ENCODE data around the gene SH3BP5. TPM values are rescaled to one million over a fixed set of nuclear protein-coding genes. Genes with fewer than 3 reads are reported as not detected.

Gene SH3BP5
- polyA plus RNA-seq, 1 experiment, result 30.9 TPM

DNA sequence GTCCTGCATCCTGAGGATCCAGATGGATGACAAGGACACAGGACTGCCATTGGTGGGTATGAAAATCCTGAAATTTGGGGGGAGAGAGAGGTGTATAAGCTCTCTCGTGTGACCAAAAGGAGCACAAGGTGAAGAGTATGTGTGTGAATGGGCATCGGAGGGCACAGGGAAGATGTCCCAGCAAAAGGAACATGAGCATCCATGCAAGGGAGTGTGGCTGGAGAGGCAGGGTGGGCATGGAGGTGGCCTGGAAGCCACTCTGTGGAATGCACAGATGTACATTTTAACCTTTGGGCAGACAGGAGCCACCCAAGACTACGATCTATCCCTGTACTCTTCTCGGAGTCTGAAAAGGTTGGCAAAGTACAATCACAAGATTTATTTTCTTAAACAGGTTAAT is 71.9 kb downstream of the SH3BP5 start:
- no peak for DNase-seq (ENCODE audit: low read depth)
- Histone ChIP-seq H3K27me3 (ENCODE audit: control insufficient read depth, insufficient read depth, low read length) (no peaks in the 10 kb centered on the region), H3K36me3 (ENCODE audit: control insufficient read depth, insufficient read depth, low read length) (peaks cover 35% of the 10 kb centered on the region), H3K4me3 (ENCODE audit: low read depth, low read length) (no peak overlapping the region)
- TF ChIP-seq, protein P1, sequence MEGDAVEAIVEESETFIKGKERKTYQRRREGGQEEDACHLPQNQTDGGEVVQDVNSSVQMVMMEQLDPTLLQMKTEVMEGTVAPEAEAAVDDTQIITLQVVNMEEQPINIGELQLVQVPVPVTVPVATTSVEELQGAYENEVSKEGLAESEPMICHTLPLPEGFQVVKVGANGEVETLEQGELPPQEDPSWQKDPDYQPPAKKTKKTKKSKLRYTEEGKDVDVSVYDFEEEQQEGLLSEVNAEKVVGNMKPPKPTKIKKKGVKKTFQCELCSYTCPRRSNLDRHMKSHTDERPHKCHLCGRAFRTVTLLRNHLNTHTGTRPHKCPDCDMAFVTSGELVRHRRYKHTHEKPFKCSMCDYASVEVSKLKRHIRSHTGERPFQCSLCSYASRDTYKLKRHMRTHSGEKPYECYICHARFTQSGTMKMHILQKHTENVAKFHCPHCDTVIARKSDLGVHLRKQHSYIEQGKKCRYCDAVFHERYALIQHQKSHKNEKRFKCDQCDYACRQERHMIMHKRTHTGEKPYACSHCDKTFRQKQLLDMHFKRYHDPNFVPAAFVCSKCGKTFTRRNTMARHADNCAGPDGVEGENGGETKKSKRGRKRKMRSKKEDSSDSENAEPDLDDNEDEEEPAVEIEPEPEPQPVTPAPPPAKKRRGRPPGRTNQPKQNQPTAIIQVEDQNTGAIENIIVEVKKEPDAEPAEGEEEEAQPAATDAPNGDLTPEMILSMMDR (IDR thresholded peaks at IDR 0.05; ENCODE audit: insufficient read depth, low read depth, low read length), result no peak
- CTCF ChIA-PET, result interaction anchor here (1.1 to 3.1 kb wide), 3 partner anchors 38 to 145 kb away, joined by 3 to 10 read pairs (median 4); no protein-coding TSS in a partner anchor
- POLR2A ChIA-PET, result no interaction called here

DNA sequence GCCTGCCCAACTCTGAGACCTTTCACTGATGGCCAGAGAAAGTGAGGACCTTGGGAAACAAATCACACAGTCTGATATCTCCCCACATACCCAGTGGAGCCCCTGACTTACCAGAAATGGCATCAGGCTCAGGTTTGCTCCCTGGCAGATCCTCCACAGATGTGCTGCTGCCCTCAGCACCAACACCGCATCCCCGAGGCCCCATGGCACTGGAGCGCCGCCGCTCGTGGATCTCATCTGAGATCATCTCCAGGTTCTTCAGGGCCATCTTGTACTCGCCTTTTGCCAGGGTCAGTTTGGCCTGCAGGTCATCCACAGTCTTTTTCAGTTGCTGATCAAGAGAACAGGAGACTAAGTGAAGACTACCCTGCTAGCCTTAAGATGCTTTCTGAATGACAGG is 73.7 kb downstream of the SH3BP5 start:
- no peaks in the 10 kb centered on the region for H3K27me3 ChIP-seq (ENCODE audit: control insufficient read depth, insufficient read depth, low read length)
- no peak for DNase-seq (ENCODE audit: low read depth)
- CTCF ChIA-PET, result interaction anchor here (0.9 to 3.1 kb wide), 3 partner anchors 8 to 147 kb away, joined by 3 to 10 read pairs (median 3); no protein-coding TSS in a partner anchor
- POLR2A ChIA-PET, result no interaction called here
- TF ChIP-seq, protein P1 (IDR thresholded peaks at IDR 0.05; ENCODE audit: insufficient read depth, low read depth, low read length), result no peak
- H3K4me3 ChIP-seq (ENCODE audit: low read depth, low read length), result no peak overlapping the region
- peaks cover 38% of the 10 kb centered on the region for H3K36me3 ChIP-seq (ENCODE audit: control insufficient read depth, insufficient read depth, low read length)

DNA sequence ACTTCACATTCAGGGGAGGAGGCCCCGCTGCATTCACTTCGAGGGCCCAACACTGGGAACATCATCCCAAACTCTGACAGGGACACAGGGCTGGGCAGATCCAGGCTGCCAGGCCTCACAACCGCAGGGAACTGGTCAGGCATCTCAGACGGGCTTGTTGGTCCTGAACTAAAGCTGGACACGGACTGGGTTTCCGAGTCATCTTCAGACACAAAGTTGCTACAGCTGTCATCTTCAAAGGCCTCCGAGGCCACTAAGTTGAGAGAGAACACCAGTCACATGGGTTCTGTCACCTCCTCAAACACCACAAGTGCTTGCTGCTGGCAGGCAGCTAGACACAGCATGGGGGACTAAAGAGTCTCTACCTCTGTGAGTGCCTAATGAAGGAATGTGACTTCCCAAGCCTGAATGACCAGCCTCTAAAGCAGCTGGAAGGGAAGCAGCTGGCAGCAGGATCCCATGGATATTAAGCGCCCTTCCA is 75.5 kb downstream of the SH3BP5 start:
- Histone ChIP-seq H3K27me3 (ENCODE audit: control insufficient read depth, insufficient read depth, low read length) (no peaks in the 10 kb centered on the region), H3K36me3 (ENCODE audit: control insufficient read depth, insufficient read depth, low read length) (peaks cover 39% of the 10 kb centered on the region), H3K4me3 (ENCODE audit: low read depth, low read length) (no peak overlapping the region)
- ChIA-PET POLR2A (interaction anchor here (0.6 kb wide), 1 partner anchor 50 kb away, joined by 3 read pairs; no protein-coding TSS in a partner anchor), CTCF (interaction anchor here (0.8 to 2.8 kb wide), 5 partner anchors 10 to 123 kb away, joined by 3 to 13 read pairs (median 3); no protein-coding TSS in a partner anchor)
- DNase-seq (ENCODE audit: low read depth), result no peak
- TF ChIP-seq, protein P1 (IDR thresholded peaks at IDR 0.05; ENCODE audit: insufficient read depth, low read depth, low read length), result no peak

DNA sequence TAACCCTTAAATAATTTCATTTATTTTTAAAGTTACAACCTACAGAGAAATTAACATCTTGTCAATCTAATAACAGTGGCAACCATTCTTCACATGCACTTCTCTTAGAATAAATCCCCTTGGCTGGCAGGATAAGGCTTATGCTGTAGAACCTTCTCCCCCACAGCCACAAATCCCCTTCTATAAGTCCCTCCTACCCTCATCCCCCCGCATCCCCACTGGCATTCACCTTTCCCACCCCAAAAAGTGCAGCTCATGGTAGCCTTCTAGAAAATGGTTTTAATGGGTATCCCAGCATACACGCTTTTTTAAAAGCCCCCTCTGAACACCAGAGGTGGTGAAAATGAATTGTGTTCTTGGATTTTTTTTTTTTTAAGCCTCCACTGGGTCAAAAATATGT is 77.2 kb downstream of the SH3BP5 start:
- ChIA-PET CTCF (interaction anchor here (0.8 to 2.8 kb wide), 4 partner anchors 10 to 150 kb away, joined by 3 to 13 read pairs (median 5); no protein-coding TSS in a partner anchor), POLR2A (no interaction called here)
- TF ChIP-seq, protein P1 (IDR thresholded peaks at IDR 0.05; ENCODE audit: insufficient read depth, low read depth, low read length), result no peak
- no peak for DNase-seq (ENCODE audit: low read depth)
- Histone ChIP-seq H3K36me3 (ENCODE audit: control insufficient read depth, insufficient read depth, low read length) (peaks cover 30% of the 10 kb centered on the region), H3K4me3 (ENCODE audit: low read depth, low read length) (no peak overlapping the region), H3K27me3 (ENCODE audit: control insufficient read depth, insufficient read depth, low read length) (no peaks in the 10 kb centered on the region)

DNA sequence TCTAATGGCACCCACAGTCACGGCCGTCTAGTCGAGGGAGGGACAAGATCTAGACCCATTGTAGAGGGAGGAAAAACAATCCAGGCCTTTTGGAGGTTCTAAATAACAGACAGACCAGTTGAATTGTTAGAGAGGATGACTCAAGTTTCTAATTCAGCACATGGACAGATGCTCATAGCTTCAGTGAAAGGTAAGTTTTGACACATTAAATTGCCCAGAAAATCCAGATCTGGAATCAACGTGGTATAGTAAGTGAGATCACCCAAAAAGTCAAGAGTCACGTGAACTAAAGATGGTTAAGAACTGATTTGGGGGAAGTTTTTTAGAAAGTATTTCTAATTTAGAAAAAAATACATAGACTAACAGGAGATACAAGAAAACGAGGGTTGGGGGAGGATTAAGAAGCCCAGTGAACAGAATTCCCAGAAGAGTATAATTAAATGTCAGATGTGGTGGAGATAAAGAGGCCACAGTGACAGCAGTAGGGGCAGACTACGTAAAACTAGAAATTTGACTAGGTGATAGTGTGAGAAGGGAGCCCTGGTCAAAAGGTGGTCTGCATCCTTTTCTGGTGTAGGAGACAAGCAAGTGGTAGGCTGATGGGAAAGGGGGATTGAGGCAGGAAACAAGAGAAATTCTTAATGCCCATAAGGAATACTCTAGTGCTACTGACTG is 79.2 kb downstream of the SH3BP5 start:
- Histone ChIP-seq H3K27me3 (ENCODE audit: control insufficient read depth, insufficient read depth, low read length) (no peaks in the 10 kb centered on the region), H3K4me3 (ENCODE audit: low read depth, low read length) (no peak overlapping the region), H3K36me3 (ENCODE audit: control insufficient read depth, insufficient read depth, low read length) (peaks cover 25% of the 10 kb centered on the region)
- no peak for DNase-seq (ENCODE audit: low read depth)
- TF ChIP-seq, protein P1 (IDR thresholded peaks at IDR 0.05; ENCODE audit: insufficient read depth, low read depth, low read length), result no peak
- POLR2A ChIA-PET, result no interaction called here
- CTCF ChIA-PET, result interaction anchor here (1.0 kb wide), 1 partner anchor 13 kb away, joined by 4 read pairs; no protein-coding TSS in a partner anchor
